ENCODE results near the gene TLL1.

The TLL1 gene

GRCh38 chr4:165864271-165864670, 8.8 kb upstream of the TLL1 start:
- Histone ChIP-seq H3K9ac (ENCODE audit: low read length) (no peak overlapping the region), H3K27me3 (ENCODE audit: low read depth, low read length) (no peaks in the 10 kb centered on the region), H3K4me1 (ENCODE audit: low read length) (no peaks in the 10 kb centered on the region), H3K4me3 (ENCODE audit: low read length) (no peak overlapping the region), H3K4me2 (ENCODE audit: low read length) (no peak overlapping the region), H3K27ac (ENCODE audit: low read length) (no peak overlapping the region), H3K9me3 (ENCODE audit: insufficient read depth, low read length) (no peaks in the 10 kb centered on the region), H3K79me2 (ENCODE audit: low read length) (no peaks in the 10 kb centered on the region), H2AFZ (ENCODE audit: low read depth, low read length) (no peak overlapping the region), H4K20me1 (ENCODE audit: insufficient read depth, low read length) (no peaks in the 10 kb centered on the region), H3K36me3 (replicated peaks; ENCODE audit: low read depth, low read length) (no peaks in the 10 kb centered on the region)
- TF ChIP-seq CTCF (IDR thresholded peaks at IDR 0.05; ENCODE audit: low read depth, low read length) (peak; percentile 63), EZH2phosphoT487 (IDR thresholded peaks at IDR 0.05; ENCODE audit: low read depth) (no peak)

- H3K27me3 ChIP-seq (ENCODE audit: low read depth, low read length) = no peaks in the 10 kb centered on the region
- no peak overlapping the region for H3K9ac ChIP-seq (ENCODE audit: low read length)
- TF ChIP-seq CTCF (IDR thresholded peaks at IDR 0.05; ENCODE audit: low read depth, low read length) = no peak
- TF ChIP-seq EZH2phosphoT487 (IDR thresholded peaks at IDR 0.05; ENCODE audit: low read depth) = no peak
- no peak overlapping the region for H3K4me2 ChIP-seq (ENCODE audit: low read length)
- H3K27ac ChIP-seq (ENCODE audit: low read length) = no peak overlapping the region
- H3K4me1 ChIP-seq (ENCODE audit: low read length) = no peaks in the 10 kb centered on the region
- H3K36me3 ChIP-seq (replicated peaks; ENCODE audit: low read depth, low read length) = no peaks in the 10 kb centered on the region
- H2AFZ ChIP-seq (ENCODE audit: low read depth, low read length) = no peak overlapping the region
- H3K4me3 ChIP-seq (ENCODE audit: low read length) = no peak overlapping the region
- no peaks in the 10 kb centered on the region for H3K79me2 ChIP-seq (ENCODE audit: low read length)
- H3K9me3 ChIP-seq (ENCODE audit: insufficient read depth, low read length) = no peaks in the 10 kb centered on the region
- H4K20me1 ChIP-seq (ENCODE audit: insufficient read depth, low read length) = no peaks in the 10 kb centered on the region
These were observed 6.9 kb upstream of the TLL1 start for GRCh38 chr4:165866019-165866650.

DNA sequence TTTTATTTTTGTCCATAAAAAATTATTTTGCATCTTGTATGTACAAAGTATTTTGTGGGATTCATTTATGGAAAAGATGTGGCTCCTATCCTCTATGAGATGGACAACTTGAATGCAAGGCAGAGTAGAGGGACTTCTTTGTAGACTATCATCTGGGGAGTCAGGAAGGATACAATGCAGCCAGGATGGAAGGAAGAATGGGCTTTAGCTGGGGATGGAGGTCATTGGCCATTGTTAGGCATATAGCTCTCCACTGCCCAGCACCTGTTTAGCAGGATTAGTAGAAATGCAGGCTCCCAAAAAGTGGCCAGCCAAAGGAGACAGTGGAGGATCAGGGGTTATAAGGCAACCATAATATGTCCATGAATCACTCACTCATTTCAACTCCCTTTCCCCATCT, 5.1 kb upstream of the TLL1 start:
- Histone ChIP-seq H3K79me2 (ENCODE audit: low read length) (no peaks in the 10 kb centered on the region), H2AFZ (ENCODE audit: low read depth, low read length) (no peak overlapping the region), H4K20me1 (ENCODE audit: insufficient read depth, low read length) (no peaks in the 10 kb centered on the region), H3K27ac (ENCODE audit: low read length) (no peak overlapping the region), H3K9me3 (ENCODE audit: insufficient read depth, low read length) (no peaks in the 10 kb centered on the region), H3K36me3 (replicated peaks; ENCODE audit: low read depth, low read length) (no peaks in the 10 kb centered on the region), H3K4me1 (ENCODE audit: low read length) (peaks cover 7% of the 10 kb centered on the region), H3K4me3 (ENCODE audit: low read length) (no peak overlapping the region), H3K27me3 (ENCODE audit: low read depth, low read length) (no peaks in the 10 kb centered on the region), H3K9ac (ENCODE audit: low read length) (no peak overlapping the region), H3K4me2 (ENCODE audit: low read length) (no peak overlapping the region)
- no peak for TF ChIP-seq EZH2phosphoT487 (IDR thresholded peaks at IDR 0.05; ENCODE audit: low read depth)
- TF ChIP-seq CTCF (IDR thresholded peaks at IDR 0.05; ENCODE audit: low read depth, low read length) = no peak

DNA sequence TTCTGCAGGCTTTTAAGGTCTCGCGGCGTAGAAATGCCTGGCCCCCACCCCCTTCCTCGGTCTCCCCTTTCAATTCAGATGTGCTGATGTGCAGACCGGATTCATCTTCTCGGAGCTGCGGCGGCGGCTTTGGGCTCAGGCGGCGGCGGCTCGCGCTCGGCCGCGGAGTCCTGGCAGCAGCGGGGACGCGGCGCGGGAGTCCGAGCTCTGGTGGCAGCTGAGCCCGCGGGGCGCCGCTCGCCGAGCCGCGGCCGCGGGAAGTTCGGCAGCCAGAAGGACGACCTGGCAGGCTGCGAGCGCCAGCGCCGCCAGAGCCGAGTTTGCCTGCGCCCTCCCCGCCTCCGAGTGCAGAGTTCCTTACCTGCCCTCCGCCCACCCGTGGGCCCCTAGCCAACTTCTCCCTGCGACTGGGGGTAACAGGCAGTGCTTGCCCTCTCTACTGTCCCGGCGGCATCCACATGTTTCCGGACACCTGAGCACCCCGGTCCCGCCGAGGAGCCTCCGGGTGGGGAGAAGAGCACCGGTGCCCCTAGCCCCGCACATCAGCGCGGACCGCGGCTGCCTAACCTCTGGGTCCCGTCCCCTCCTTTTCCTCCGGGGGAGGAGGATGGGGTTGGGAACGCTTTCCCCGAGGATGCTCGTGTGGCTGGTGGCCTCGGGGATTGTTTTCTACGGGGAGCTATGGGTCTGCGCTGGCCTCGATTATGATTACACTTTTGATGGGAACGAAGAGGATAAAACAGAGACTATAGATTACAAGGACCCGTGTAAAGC, 448 bp downstream of the TLL1 start:
- Histone ChIP-seq H3K4me2 (ENCODE audit: low read length) (no peak overlapping the region), H2AFZ (ENCODE audit: low read depth, low read length) (no peak overlapping the region), H3K36me3 (replicated peaks; ENCODE audit: low read depth, low read length) (no peaks in the 10 kb centered on the region), H3K27ac (ENCODE audit: low read length) (no peak overlapping the region), H4K20me1 (ENCODE audit: insufficient read depth, low read length) (no peaks in the 10 kb centered on the region), H3K4me3 (ENCODE audit: low read length) (no peak overlapping the region), H3K4me1 (ENCODE audit: low read length) (peaks cover 7% of the 10 kb centered on the region), H3K79me2 (ENCODE audit: low read length) (no peaks in the 10 kb centered on the region), H3K27me3 (ENCODE audit: low read depth, low read length) (no peaks in the 10 kb centered on the region), H3K9ac (ENCODE audit: low read length) (no peak overlapping the region), H3K9me3 (ENCODE audit: insufficient read depth, low read length) (no peaks in the 10 kb centered on the region; the same call in none of the 2 replicates)
- TF ChIP-seq EZH2phosphoT487 (IDR thresholded peaks at IDR 0.05; ENCODE audit: low read depth) = no peak
- no peak for TF ChIP-seq CTCF (IDR thresholded peaks at IDR 0.05; ENCODE audit: low read depth, low read length)
